Activated naive CD4-positive, alpha-beta T cell treated with anti-CD3 and anti-CD28 coated beads, Interleukin-2, amount 50 U/mL, for 24 hours (primary cell): ENCODE data around the gene AGAP3.

Experiments
- H3K27ac Mint-ChIP-seq: one replicate; pipeline ENCODE4 v1.8.0; 2021; ENCODE audit warnings: mild to moderate bottlenecking, mixed read lengths
- H3K27me3 Mint-ChIP-seq: one replicate; pipeline ENCODE4 v1.8.0; 2021; ENCODE audit warnings: mixed read lengths
- H3K36me3 Mint-ChIP-seq: one replicate; pipeline ENCODE4 v1.8.0; 2021; ENCODE audit warnings: mixed read lengths
- H3K4me1 Mint-ChIP-seq: one replicate; pipeline ENCODE4 v1.8.0; 2021; ENCODE audit warnings: mixed read lengths
- H3K4me3 Mint-ChIP-seq: one replicate; pipeline ENCODE4 v1.8.0; 2021; ENCODE audit warnings: mild to moderate bottlenecking, mixed read lengths
- H3K9me3 Mint-ChIP-seq: one replicate; pipeline ENCODE4 v1.8.0; 2021; ENCODE audit warnings: mixed read lengths

The AGAP3 gene

GRCh38 chr7:151152643-151153513, 66.6 kb downstream of the AGAP3 start:
- H3K27me3 Mint-ChIP-seq, result peaks cover 22% of the 10 kb centered on the region
- no peak overlapping the region for H3K27ac Mint-ChIP-seq
- H3K4me3 Mint-ChIP-seq, result no peak overlapping the region
- H3K9me3 Mint-ChIP-seq, result no peaks in the 10 kb centered on the region
- no peaks in the 10 kb centered on the region for H3K4me1 Mint-ChIP-seq
- no peaks in the 10 kb centered on the region for H3K36me3 Mint-ChIP-seq

GRCh38 chr7:151157645-151158329, 71.5 kb downstream of the AGAP3 start:
- no peaks in the 10 kb centered on the region for H3K36me3 Mint-ChIP-seq
- H3K9me3 Mint-ChIP-seq, result no peaks in the 10 kb centered on the region
- H3K27me3 Mint-ChIP-seq, result peaks cover 18% of the 10 kb centered on the region
- no peaks in the 10 kb centered on the region for H3K4me1 Mint-ChIP-seq
- H3K27ac Mint-ChIP-seq, result no peak overlapping the region
- no peak overlapping the region for H3K4me3 Mint-ChIP-seq

- no peaks in the 10 kb centered on the region for H3K36me3 Mint-ChIP-seq
- H3K4me1 Mint-ChIP-seq, result peaks cover 3% of the 10 kb centered on the region
- no peak overlapping the region for H3K27ac Mint-ChIP-seq
- peaks cover 12% of the 10 kb centered on the region for H3K27me3 Mint-ChIP-seq
- no peak overlapping the region for H3K4me3 Mint-ChIP-seq
- no peaks in the 10 kb centered on the region for H3K9me3 Mint-ChIP-seq
Observed at GRCh38 chr7:151161757-151162156, 75.5 kb downstream of the AGAP3 start.

GRCh38 chr7:151166629-151167196, 80.4 kb downstream of the AGAP3 start:
- no peak overlapping the region for H3K27ac Mint-ChIP-seq
- no peaks in the 10 kb centered on the region for H3K9me3 Mint-ChIP-seq
- H3K27me3 Mint-ChIP-seq, result peaks cover 25% of the 10 kb centered on the region
- peaks cover 10% of the 10 kb centered on the region for H3K4me1 Mint-ChIP-seq
- H3K36me3 Mint-ChIP-seq, result no peaks in the 10 kb centered on the region
- H3K4me3 Mint-ChIP-seq, result peak overlapping the region; percentile 37

GRCh38 chr7:151167197-151167961, 81.1 kb downstream of the AGAP3 start, which contains the start of gene GBX1:
Gene GBX1, minus strand, starts transcription at chr7:151167694. Its CDS starts 146 bp downstream, at chr7:151167548.
- Mint-ChIP-seq H3K4me3 (peak within 1 kb of the TSS; percentile 70), H3K27ac (no peak within 1 kb of the TSS), H3K4me1 (peaks cover 12% of the 10 kb centered on the region), H3K27me3 (peaks cover 27% of the 10 kb centered on the region), H3K36me3 (no peaks in the 10 kb centered on the region), H3K9me3 (no peaks in the 10 kb centered on the region)

GRCh38 chr7:151168003-151168786, 81.9 kb downstream of the AGAP3 start:
- Mint-ChIP-seq H3K27me3 (peaks cover 33% of the 10 kb centered on the region), H3K36me3 (no peaks in the 10 kb centered on the region), H3K9me3 (no peaks in the 10 kb centered on the region), H3K27ac (no peak overlapping the region), H3K4me1 (peaks cover 18% of the 10 kb centered on the region), H3K4me3 (peak overlapping the region; percentile 70)

GRCh38 chr7:151168787-151169162, 82.5 kb downstream of the AGAP3 start:
- no peak overlapping the region for H3K27ac Mint-ChIP-seq
- no peaks in the 10 kb centered on the region for H3K9me3 Mint-ChIP-seq
- peaks cover 18% of the 10 kb centered on the region for H3K4me1 Mint-ChIP-seq
- H3K27me3 Mint-ChIP-seq, result peaks cover 38% of the 10 kb centered on the region
- H3K36me3 Mint-ChIP-seq, result no peaks in the 10 kb centered on the region
- H3K4me3 Mint-ChIP-seq, result peak overlapping the region; percentile 70

GRCh38 chr7:151172273-151173141, 86.2 kb downstream of the AGAP3 start:
- H3K9me3 Mint-ChIP-seq, result no peaks in the 10 kb centered on the region
- H3K4me3 Mint-ChIP-seq, result no peak overlapping the region
- H3K4me1 Mint-ChIP-seq, result peaks cover 15% of the 10 kb centered on the region
- no peak overlapping the region for H3K27ac Mint-ChIP-seq
- no peaks in the 10 kb centered on the region for H3K36me3 Mint-ChIP-seq
- peaks cover 32% of the 10 kb centered on the region for H3K27me3 Mint-ChIP-seq

GRCh38 chr7:151173386-151174245, 87.3 kb downstream of the AGAP3 start:
- Mint-ChIP-seq H3K4me1 (peaks cover 11% of the 10 kb centered on the region), H3K4me3 (no peak overlapping the region), H3K36me3 (no peaks in the 10 kb centered on the region), H3K27me3 (peaks cover 28% of the 10 kb centered on the region), H3K9me3 (no peaks in the 10 kb centered on the region), H3K27ac (peak overlapping the region; percentile 48)

- Mint-ChIP-seq H3K4me1 (peaks cover 9% of the 10 kb centered on the region), H3K27ac (no peak overlapping the region), H3K4me3 (no peak overlapping the region), H3K36me3 (no peaks in the 10 kb centered on the region), H3K9me3 (no peaks in the 10 kb centered on the region), H3K27me3 (peaks cover 21% of the 10 kb centered on the region)
Observed at GRCh38 chr7:151174246-151175046, 88.2 kb downstream of the AGAP3 start.

GRCh38 chr7:151175047-151175792, 88.9 kb downstream of the AGAP3 start:
- Mint-ChIP-seq H3K4me3 (no peak overlapping the region), H3K27ac (no peak overlapping the region), H3K27me3 (peaks cover 14% of the 10 kb centered on the region), H3K9me3 (no peaks in the 10 kb centered on the region), H3K36me3 (no peaks in the 10 kb centered on the region), H3K4me1 (peaks cover 9% of the 10 kb centered on the region)

- Mint-ChIP-seq H3K36me3 (no peaks in the 10 kb centered on the region), H3K4me3 (no peak overlapping the region), H3K27ac (no peak overlapping the region), H3K9me3 (no peaks in the 10 kb centered on the region), H3K27me3 (peaks cover 14% of the 10 kb centered on the region), H3K4me1 (peaks cover 9% of the 10 kb centered on the region)
Observed at GRCh38 chr7:151175793-151176311, 89.6 kb downstream of the AGAP3 start.
